Measurements from ENCODE around the gene KRTAP5-7. TPM values are rescaled to one million over a fixed set of nuclear protein-coding genes. Genes with fewer than 3 reads are reported as not detected.
"Not testable (repeated sequence)": the region's sequence is repeated elsewhere in the genome, so short reads cannot be mapped to it uniquely, and the experiment has no call there.

KRTAP5-7 gene
- polyA plus RNA-seq, 1 donor from 2014 or later = 0.56 TPM

DNA sequence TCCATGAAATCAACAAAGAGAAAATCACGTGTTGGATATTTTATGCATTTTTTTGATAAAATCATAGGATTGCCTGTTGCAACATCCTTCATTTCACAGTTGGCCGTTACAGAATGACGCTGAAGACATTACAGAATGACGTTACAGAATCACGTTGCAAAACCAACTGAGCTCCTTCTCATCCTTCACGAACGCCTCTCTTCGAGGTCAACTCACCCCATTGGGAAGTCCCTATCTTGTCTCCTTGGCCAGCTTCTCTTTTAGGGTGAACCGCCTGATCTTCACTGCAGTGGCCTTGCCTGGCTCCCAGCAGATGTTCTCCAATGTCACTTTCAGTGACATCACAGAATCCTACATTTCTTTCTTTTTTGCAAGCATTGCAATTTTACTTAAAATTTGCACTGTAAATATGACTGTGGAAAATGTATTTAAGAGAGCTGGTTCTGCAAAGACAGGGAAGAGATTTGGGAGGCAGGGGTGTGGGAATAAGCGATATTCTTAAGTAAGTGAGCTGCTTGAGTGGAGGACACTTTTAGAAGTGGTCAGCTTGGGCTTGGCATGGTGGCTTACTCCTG is 5.1 kb downstream of the KRTAP5-7 start (continued):
- TF ChIP-seq MXI1 (conservative IDR thresholded peaks at IDR 0.05; ENCODE audit: poor library complexity, severe bottlenecking) = no peak

DNA sequence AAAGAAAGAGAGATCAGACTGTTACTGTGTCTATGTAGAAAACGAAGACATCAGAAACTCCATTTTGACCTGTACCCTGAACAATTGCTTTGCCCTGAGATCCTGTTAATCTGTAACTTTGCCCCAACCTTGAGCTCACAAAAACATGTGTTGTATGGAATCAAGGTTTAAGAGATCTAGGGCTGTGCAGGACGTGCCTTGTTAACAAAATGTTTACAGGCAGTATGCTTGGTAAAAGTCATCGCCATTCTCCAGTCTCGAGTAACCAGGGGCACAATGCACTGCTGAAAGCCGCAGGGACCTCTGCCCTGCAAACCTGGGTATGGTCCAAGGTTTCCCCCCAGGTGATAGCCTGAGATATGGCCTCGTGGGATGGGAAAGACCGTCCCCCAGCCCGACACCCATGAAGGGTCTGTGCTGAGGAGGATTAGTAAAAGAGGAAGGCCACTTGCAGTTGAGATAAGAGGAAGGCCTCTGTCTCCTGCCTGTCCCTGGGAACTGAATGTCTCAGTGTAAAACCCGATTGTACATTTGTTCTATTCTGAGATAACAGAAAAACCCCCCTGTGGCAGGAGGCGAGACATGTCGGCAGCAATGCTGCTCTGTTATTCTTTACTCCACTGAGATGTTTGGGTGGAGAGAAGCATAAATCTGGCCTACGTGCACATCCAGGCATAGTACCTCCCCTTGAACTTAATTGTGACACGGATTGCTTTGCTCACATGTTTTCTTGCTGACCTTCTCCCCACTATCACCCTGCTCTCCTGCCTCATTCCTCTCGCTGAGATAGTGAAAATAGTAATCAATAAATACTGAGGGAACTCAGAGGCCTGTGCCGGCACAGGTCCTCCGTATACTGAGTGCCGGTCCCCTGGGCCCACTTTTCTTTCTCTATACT is 7.9 kb downstream of the KRTAP5-7 start:
- H3K9ac ChIP-seq (ENCODE audit: low read length); H3K4me3 ChIP-seq (ENCODE audit: low read length); H4K20me1 ChIP-seq (ENCODE audit: insufficient read depth); H3F3A ChIP-seq (ENCODE audit: insufficient read depth, low read length, poor library complexity, severe bottlenecking); H3K79me2 ChIP-seq (replicated peaks; ENCODE audit: insufficient read depth, low read length); H3K27ac ChIP-seq (ENCODE audit: low read length); H2AFZ ChIP-seq (ENCODE audit: low read depth, low read length); H3K36me3 ChIP-seq (ENCODE audit: insufficient read depth, low read length); H3K9me3 ChIP-seq (ENCODE audit: low read length); H3K4me2 ChIP-seq (ENCODE audit: low read length); H3K27me3 ChIP-seq (ENCODE audit: insufficient read depth, low read depth, low read length); H3K9me2 ChIP-seq (ENCODE audit: insufficient read depth, low read length): not testable (repeated sequence)

DNA sequence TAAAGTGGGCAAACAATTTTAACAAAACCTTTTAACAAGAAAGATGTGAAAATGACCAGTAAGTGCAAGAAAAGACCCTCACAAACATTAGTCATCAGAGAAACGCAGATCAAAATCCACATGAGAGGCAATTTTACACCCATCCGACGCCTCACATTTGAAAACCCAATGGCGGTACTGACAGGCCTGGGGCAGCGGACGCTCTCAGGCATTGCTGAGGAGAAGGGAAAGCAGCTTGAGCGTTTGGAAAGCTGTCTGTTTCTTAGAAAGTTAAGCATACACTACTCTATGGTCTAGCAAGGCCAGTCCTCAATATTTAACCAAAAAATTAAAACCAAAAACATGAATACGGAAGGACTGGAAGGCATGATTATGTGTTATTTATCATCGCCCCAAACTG is 8.8 kb downstream of the KRTAP5-7 start:
- Histone ChIP-seq H3K9ac (ENCODE audit: low read length) (no peak overlapping the region), H2AFZ (ENCODE audit: low read depth, low read length) (no peak overlapping the region), H3K4me3 (ENCODE audit: low read length) (no peak overlapping the region), H3K27ac (ENCODE audit: low read length) (no peak overlapping the region), H3K4me2 (ENCODE audit: low read length) (no peak overlapping the region), H3K79me2 (replicated peaks; ENCODE audit: insufficient read depth, low read length) (no peaks in the 10 kb centered on the region), H3K36me3 (ENCODE audit: insufficient read depth, low read length) (no peaks in the 10 kb centered on the region), H4K20me1 (ENCODE audit: insufficient read depth) (no peaks in the 10 kb centered on the region), H3F3A (ENCODE audit: insufficient read depth, low read length, poor library complexity, severe bottlenecking) (no peaks in the 10 kb centered on the region), H3K9me3 (ENCODE audit: low read length) (no peaks in the 10 kb centered on the region), H3K9me2 (ENCODE audit: insufficient read depth, low read length) (no peaks in the 10 kb centered on the region), H3K27me3 (ENCODE audit: insufficient read depth, low read depth, low read length) (no peaks in the 10 kb centered on the region)
- TF ChIP-seq MXI1 (conservative IDR thresholded peaks at IDR 0.05; ENCODE audit: poor library complexity, severe bottlenecking) (no peak), EZH2 (IDR thresholded peaks at IDR 0.05; ENCODE audit: borderline replicate concordance, insufficient read depth, low read length, poor library complexity, severe bottlenecking) (no peak), EP300 (conservative IDR thresholded peaks at IDR 0.05; ENCODE audit: poor library complexity, severe bottlenecking) (no peak), POLR2AphosphoS5 (IDR thresholded peaks at IDR 0.05) (no peak), TAF1 (IDR thresholded peaks at IDR 0.05; ENCODE audit: low read depth) (no peak), RAD21 (conservative IDR thresholded peaks at IDR 0.05) (no peak), SMC3 (conservative IDR thresholded peaks at IDR 0.05; ENCODE audit: poor library complexity) (no peak)
- TF ChIP-seq, protein P1, sequence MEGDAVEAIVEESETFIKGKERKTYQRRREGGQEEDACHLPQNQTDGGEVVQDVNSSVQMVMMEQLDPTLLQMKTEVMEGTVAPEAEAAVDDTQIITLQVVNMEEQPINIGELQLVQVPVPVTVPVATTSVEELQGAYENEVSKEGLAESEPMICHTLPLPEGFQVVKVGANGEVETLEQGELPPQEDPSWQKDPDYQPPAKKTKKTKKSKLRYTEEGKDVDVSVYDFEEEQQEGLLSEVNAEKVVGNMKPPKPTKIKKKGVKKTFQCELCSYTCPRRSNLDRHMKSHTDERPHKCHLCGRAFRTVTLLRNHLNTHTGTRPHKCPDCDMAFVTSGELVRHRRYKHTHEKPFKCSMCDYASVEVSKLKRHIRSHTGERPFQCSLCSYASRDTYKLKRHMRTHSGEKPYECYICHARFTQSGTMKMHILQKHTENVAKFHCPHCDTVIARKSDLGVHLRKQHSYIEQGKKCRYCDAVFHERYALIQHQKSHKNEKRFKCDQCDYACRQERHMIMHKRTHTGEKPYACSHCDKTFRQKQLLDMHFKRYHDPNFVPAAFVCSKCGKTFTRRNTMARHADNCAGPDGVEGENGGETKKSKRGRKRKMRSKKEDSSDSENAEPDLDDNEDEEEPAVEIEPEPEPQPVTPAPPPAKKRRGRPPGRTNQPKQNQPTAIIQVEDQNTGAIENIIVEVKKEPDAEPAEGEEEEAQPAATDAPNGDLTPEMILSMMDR (IDR thresholded peaks at IDR 0.05; ENCODE audit: poor library complexity, severe bottlenecking) = no peak
- TF ChIP-seq, protein P2, sequence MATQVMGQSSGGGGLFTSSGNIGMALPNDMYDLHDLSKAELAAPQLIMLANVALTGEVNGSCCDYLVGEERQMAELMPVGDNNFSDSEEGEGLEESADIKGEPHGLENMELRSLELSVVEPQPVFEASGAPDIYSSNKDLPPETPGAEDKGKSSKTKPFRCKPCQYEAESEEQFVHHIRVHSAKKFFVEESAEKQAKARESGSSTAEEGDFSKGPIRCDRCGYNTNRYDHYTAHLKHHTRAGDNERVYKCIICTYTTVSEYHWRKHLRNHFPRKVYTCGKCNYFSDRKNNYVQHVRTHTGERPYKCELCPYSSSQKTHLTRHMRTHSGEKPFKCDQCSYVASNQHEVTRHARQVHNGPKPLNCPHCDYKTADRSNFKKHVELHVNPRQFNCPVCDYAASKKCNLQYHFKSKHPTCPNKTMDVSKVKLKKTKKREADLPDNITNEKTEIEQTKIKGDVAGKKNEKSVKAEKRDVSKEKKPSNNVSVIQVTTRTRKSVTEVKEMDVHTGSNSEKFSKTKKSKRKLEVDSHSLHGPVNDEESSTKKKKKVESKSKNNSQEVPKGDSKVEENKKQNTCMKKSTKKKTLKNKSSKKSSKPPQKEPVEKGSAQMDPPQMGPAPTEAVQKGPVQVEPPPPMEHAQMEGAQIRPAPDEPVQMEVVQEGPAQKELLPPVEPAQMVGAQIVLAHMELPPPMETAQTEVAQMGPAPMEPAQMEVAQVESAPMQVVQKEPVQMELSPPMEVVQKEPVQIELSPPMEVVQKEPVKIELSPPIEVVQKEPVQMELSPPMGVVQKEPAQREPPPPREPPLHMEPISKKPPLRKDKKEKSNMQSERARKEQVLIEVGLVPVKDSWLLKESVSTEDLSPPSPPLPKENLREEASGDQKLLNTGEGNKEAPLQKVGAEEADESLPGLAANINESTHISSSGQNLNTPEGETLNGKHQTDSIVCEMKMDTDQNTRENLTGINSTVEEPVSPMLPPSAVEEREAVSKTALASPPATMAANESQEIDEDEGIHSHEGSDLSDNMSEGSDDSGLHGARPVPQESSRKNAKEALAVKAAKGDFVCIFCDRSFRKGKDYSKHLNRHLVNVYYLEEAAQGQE (IDR thresholded peaks at IDR 0.05; ENCODE audit: borderline replicate concordance) = no peak

Data from neural cell (in vitro differentiated cells).